Breast epithelium (tissue), 4 donors: ENCODE results near the gene PRKCG. TPM values are rescaled to one million over a fixed set of nuclear protein-coding genes. Genes with fewer than 3 reads are reported as not detected.

Source experiments
- DNase-seq, 2 donors: peaks; one replicate each; pipeline ENCODE4 v3.0.0-alpha.2; 2019; ENCODE audit warnings: low spot score in 2 of 2
- H3K27ac ChIP-seq, 2 donors: fragments of 200-600 bp; sonication (generic) in 1 of 2; one replicate each; pipeline ENCODE4 v1.5.1; 2016 to 2019; ENCODE audit warnings: mild to moderate bottlenecking in 1 of 2
- H3K27me3 ChIP-seq, 2 donors: fragments of 200-600 bp; sonication (generic) in 1 of 2; one replicate each; pipeline versions ENCODE4 v1.5.1 to v1.6.0; 2017 to 2019; ENCODE audit warnings: control low read depth in 1 of 2, mild to moderate bottlenecking in 1 of 2
- H3K36me3 ChIP-seq: fragments of 200-600 bp; one replicate; pipeline ENCODE4 v1.5.1; 2019
- H3K4me1 ChIP-seq, 2 donors: fragments of 200-600 bp; sonication (generic); one replicate each; pipeline ENCODE4 v1.5.1; 2016 to 2019; ENCODE audit warnings: control low read depth in 1 of 2
- H3K4me3 ChIP-seq, 3 donors: fragments of 200-600 bp; sonication (generic); 1 replicate in 2 of 3; 2 replicates in 1 of 3; pipeline ENCODE4 v1.5.1; 2016 to 2019; ENCODE audit warnings: mild to moderate bottlenecking in 3 of 3, moderate library complexity in 2 of 3
- H3K9me3 ChIP-seq, 2 donors: fragments of 200-600 bp; sonication (generic) in 1 of 2; one replicate each; pipeline ENCODE4 v1.5.1; 2016 to 2019; ENCODE audit warnings: control low read depth in 1 of 2
- CTCF ChIP-seq, 3 donors: fragments of 450-650 bp; IDR thresholded peaks; one replicate each; pipeline ENCODE4 v1.5.1; 2016 to 2017; ENCODE audit warnings: antibody characterized with exemption in 3 of 3, mild to moderate bottlenecking in 3 of 3, moderate library complexity in 3 of 3
- POLR2A ChIP-seq: fragments of 450-650 bp; IDR thresholded peaks from one replicate; pipeline ENCODE4 v1.6.1; 2016; ENCODE audit warnings: antibody characterized with exemption, mild to moderate bottlenecking, moderate library complexity
- POLR2AphosphoS5 ChIP-seq, 3 donors: sonication (generic); formaldehyde crosslinking; IDR thresholded peaks; one replicate each; pipeline ENCODE4 v1.6.1; 2017; ENCODE audit warnings: antibody characterized with exemption in 3 of 3
- intact Hi-C: fragments of 100-400 bp; cut with DNase I; formaldehyde crosslinking; loops from one replicate; pipeline ENCODE4 v1.15.1; 2023; ENCODE audit warnings: low total_unique reads
- total RNA-seq, 3 donors: library from RNA; depleted of rRNA; stranded (reverse); fragments of >200 nt; gene quantifications; one replicate each; pipeline ENCODE4 v1.1.0, GENCODE V29; 2016

PRKCG gene
- total RNA-seq, 3 donors from 2014 or later = not detected

GRCh38 chr19:53908935-53909415, 27.0 kb downstream of the PRKCG start, which contains the start of gene CACNG7:
TSS of gene CACNG7 (plus strand) at chr19:53909278. CDS start at chr19:53912832, 3,554 bp downstream.
- peak within 1 kb of the TSS in 1 of 3 donors; percentile 31 for H3K4me3 ChIP-seq
- H3K4me1 ChIP-seq = no peaks in the 10 kb centered on the region
- no peak for DNase-seq
- no peak within 1 kb of the TSS for H3K27ac ChIP-seq
- H3K27me3 ChIP-seq = peaks cover 15 to 86% of the 10 kb centered on the region in 2 donors
- no peak for TF ChIP-seq POLR2AphosphoS5 (IDR thresholded peaks at IDR 0.05)
- TF ChIP-seq POLR2A = no peak
- no peak for TF ChIP-seq CTCF (IDR thresholded peaks at IDR 0.05)
- intact Hi-C loops = no loop called here
- H3K36me3 ChIP-seq = no peaks in the 10 kb centered on the region
- H3K9me3 ChIP-seq = no peaks in the 10 kb centered on the region

DNA sequence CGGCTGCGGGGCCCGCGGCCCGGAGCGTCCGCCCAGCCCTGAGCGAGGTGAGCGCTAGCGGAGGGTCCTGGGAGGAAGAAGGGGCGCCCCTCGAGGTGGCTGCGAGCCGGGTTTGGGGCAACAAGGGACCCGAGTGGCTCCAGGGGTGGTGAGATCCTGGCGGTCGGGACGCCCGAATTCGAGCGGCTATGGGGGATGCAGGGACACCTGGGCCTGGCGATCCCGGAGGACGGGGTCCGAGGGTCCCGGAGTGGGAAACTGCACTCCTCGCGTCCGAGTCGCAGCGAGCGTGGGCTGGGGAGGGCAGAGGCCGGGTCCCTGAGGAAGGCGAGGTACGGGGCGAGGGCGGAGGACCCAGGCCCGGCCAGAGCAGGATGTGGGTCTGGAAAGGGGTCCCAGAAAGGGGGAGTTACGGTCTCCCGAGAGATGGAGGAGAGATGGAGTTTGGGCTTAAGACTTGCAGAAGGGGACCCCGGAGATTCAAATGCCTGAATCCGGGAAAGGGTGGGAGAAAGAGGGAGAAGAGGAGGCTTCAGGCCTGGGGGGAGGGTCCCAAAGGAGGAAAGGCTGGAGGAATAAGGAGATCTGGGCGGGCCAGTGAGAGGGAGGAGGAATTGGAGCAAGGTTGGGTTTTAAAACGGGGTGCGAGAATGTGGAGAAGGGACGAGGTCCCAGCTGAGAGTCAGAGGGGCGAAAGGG, 27.6 kb downstream of the PRKCG start:
- Histone ChIP-seq H3K36me3 (no peaks in the 10 kb centered on the region), H3K4me1 (no peaks in the 10 kb centered on the region), H3K9me3 (no peaks in the 10 kb centered on the region), H3K27me3 (peaks cover 15 to 90% of the 10 kb centered on the region in 2 donors), H3K27ac (no peak overlapping the region), H3K4me3 (no peak overlapping the region)
- no peak for TF ChIP-seq POLR2A
- TF ChIP-seq POLR2AphosphoS5 (IDR thresholded peaks at IDR 0.05) = no peak
- TF ChIP-seq CTCF (IDR thresholded peaks at IDR 0.05) = no peak
- no peak for DNase-seq
- intact Hi-C loops = no loop called here

GRCh38 chr19:53910170-53910518, 28.1 kb downstream of the PRKCG start:
- H3K4me3 ChIP-seq = no peak overlapping the region
- no peak overlapping the region for H3K27ac ChIP-seq
- H3K9me3 ChIP-seq = no peaks in the 10 kb centered on the region
- no peaks in the 10 kb centered on the region for H3K4me1 ChIP-seq
- DNase-seq = no peak
- peaks cover 15 to 90% of the 10 kb centered on the region in 2 donors for H3K27me3 ChIP-seq
- TF ChIP-seq POLR2AphosphoS5 (IDR thresholded peaks at IDR 0.05) (no peak), CTCF (IDR thresholded peaks at IDR 0.05) (no peak), POLR2A (no peak)
- no peaks in the 10 kb centered on the region for H3K36me3 ChIP-seq
- intact Hi-C loops = no loop called here

- H3K36me3 ChIP-seq = no peaks in the 10 kb centered on the region
- H3K9me3 ChIP-seq = no peaks in the 10 kb centered on the region
- intact Hi-C loops = no loop called here
- no peak for DNase-seq
- H3K4me3 ChIP-seq = no peak overlapping the region
- TF ChIP-seq CTCF (IDR thresholded peaks at IDR 0.05) (no peak), POLR2A (no peak), POLR2AphosphoS5 (IDR thresholded peaks at IDR 0.05) (no peak)
- peaks cover 10 to 73% of the 10 kb centered on the region in 2 donors for H3K27me3 ChIP-seq
- H3K27ac ChIP-seq = no peak overlapping the region
- no peaks in the 10 kb centered on the region for H3K4me1 ChIP-seq
Measured at GRCh38 chr19:53912653-53913052, 30.7 kb downstream of the PRKCG start.

GRCh38 chr19:53915000-53915399, 33.0 kb downstream of the PRKCG start:
- TF ChIP-seq CTCF (IDR thresholded peaks at IDR 0.05) (no peak), POLR2A (no peak), POLR2AphosphoS5 (IDR thresholded peaks at IDR 0.05) (no peak)
- Histone ChIP-seq H3K4me3 (no peak overlapping the region), H3K27me3 (peaks cover 0 to 54% of the 10 kb centered on the region in 2 donors)

More at GRCh38 chr19:53915000-53915399, 33.0 kb downstream of the PRKCG start:
- DNase-seq = no peak
- intact Hi-C loops = no loop called here
- Histone ChIP-seq H3K9me3 (no peaks in the 10 kb centered on the region), H3K36me3 (no peaks in the 10 kb centered on the region), H3K27ac (no peak overlapping the region), H3K4me1 (no peaks in the 10 kb centered on the region)
